ENCODE measurements around the gene VEPH1. TPM values are rescaled to one million over a fixed set of nuclear protein-coding genes. Genes with fewer than 3 reads are reported as not detected.

VEPH1 gene
- total RNA-seq, 1 donor from 2014 or later = not detected

DNA sequence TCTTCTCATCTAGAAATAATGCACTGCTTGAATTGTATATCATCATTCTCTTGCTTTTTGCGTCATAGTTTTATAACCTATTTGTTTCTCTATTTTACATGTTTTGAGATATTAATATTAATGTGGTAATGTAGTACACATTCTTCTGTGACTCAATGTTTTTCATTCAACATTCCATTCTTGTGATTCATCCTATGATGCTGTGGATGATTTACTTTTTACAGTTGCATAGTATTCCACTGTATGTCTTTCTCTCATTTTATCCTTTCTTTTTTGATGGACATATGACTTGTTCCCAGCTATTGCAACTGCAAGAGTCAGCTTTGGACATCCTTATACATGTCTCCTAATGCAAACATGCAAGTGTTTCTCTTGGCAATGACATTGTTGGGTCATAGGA is 20.6 kb upstream of the VEPH1 start:
- intact Hi-C loops (cut with micrococcal nuclease) = no loop called here

DNA sequence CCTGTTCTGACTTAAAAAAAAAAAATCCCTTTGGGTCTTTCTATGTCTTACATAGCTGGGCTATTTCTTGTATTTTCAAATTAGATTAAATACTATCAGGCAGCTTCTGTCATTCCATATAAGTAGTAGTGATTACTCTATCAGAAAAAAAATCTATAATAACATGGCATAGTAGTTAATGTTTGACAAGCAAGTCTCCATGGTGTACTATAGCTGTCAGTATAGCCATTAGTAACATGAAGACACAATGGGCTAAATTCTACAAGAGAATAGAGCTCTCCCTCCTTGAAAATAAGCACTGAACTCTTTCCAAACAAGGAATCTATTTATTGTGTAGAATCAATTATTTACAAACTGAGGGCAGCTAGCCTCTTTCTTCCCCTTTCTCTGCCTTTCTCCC is 19.4 kb upstream of the VEPH1 start:
- intact Hi-C loops (cut with micrococcal nuclease) = no loop called here

GRCh38 chr3:157520485-157521150 is 17.4 kb upstream of the VEPH1 start:
- intact Hi-C loops (cut with micrococcal nuclease) = no loop called here

- intact Hi-C loops (cut with micrococcal nuclease) = no loop called here
Observed at GRCh38 chr3:157518881-157519280, 15.7 kb upstream of the VEPH1 start.

DNA sequence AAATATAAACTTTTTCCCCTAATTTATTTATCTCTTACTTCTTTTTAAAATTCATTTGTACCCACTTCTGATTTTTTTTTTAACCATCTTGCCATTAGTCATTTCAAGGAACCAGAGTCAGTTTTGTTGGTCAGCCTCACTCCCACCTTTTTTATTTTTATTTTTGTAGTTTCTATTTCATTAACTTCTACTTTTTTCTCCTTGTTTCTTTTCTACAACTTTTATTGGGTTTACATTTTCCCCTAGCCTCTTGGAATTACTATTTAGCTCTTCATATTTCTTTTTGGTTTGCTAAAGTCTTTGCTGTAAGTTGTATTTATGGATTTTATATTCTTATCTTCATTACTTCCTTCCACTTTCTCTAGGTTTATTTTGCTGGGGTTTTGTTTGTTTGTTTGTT is 13.7 kb upstream of the VEPH1 start:
- intact Hi-C loops (cut with micrococcal nuclease) = no loop called here

GRCh38 chr3:157515398-157515797 is 12.2 kb upstream of the VEPH1 start:
- intact Hi-C loops (cut with micrococcal nuclease) = no loop called here

GRCh38 chr3:157514371-157514895 is 11.2 kb upstream of the VEPH1 start:
- intact Hi-C loops (cut with micrococcal nuclease) = no loop called here

GRCh38 chr3:157513585-157513984 is 10.4 kb upstream of the VEPH1 start:
- intact Hi-C loops (cut with micrococcal nuclease) = no loop called here

GRCh38 chr3:157512534-157512933 is 9.3 kb upstream of the VEPH1 start:
- intact Hi-C loops (cut with micrococcal nuclease) = no loop called here

DNA sequence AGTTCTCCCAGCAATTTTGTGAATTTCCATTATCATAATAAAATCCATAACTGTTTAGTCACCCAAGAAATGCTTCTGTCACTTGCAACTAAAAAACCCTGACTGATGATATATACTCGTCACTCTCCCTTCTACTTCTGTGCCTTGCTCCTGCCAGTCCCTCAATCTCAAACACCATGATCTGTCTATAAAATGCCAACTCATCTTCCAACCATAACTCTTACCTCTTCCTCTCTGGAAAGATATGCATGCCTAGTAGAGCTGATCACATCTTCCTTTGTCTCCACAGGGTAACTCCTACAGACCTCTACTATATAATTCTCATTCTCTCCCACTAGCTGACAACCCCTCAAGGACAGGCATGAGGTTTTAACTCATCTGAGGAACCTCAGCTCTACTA is 5.2 kb upstream of the VEPH1 start:
- intact Hi-C loops (cut with micrococcal nuclease) = no loop called here

GRCh38 chr3:157501863-157502262 is 1.4 kb downstream of the VEPH1 start:
- intact Hi-C loops (cut with micrococcal nuclease) = no loop called here

GRCh38 chr3:157500232-157500631 is 3.0 kb downstream of the VEPH1 start:
- intact Hi-C loops (cut with micrococcal nuclease) = no loop called here

- intact Hi-C loops (cut with micrococcal nuclease) = no loop called here
Observed at GRCh38 chr3:157499342-157499963, 3.8 kb downstream of the VEPH1 start.

GRCh38 chr3:157498371-157498770 is 4.8 kb downstream of the VEPH1 start:
- intact Hi-C loops (cut with micrococcal nuclease) = no loop called here

- intact Hi-C loops (cut with micrococcal nuclease) = no loop called here
Observed at GRCh38 chr3:157495846-157496245, 7.4 kb downstream of the VEPH1 start.

- intact Hi-C loops (cut with micrococcal nuclease) = no loop called here
Observed at GRCh38 chr3:157494581-157495281, 8.5 kb downstream of the VEPH1 start.

DNA sequence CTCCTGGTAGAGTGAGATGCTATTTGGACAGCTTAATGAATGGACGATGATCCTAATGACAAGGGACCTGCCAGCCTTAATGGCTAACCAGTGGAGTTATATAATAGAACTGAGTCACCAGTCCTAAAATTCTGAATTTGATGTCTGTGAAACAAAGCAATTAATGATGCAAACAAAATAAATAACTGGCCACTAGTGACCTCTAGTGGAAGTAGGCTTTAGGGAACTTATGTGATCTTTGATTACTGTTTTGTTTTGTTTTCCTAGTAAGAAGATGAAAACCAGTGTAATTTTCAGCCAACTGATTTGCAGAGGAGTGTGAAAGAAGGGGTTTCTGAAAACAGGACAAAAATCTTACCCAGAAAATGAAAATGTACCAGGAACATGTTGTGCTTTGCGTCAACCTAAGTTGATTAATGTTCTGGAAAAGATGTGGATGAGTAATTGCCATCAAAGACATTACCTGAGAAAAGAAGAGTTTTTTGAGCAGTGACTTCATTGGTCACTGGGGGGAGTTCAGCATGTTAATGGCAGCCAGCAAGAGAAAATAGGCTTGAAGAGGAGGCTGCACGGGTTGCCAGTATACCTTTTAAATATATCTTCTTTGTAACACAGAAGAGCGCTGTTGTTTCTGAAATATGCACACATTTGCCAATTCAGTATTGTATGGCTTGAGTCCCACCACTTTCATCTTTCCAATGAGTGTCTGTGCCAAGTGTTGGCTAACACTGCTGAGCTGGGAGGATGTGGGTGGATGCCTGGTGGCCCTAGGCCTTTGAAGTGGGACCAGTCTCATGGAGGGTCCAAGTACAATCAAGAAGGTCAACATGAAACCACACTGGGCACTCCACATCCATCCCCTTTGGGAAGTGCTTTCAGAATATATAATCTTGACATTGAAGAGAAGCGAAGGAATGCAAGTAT is 9.3 kb downstream of the VEPH1 start:
- intact Hi-C loops (cut with micrococcal nuclease) = loop anchor here (2.0 kb wide), 1 partner anchor 289 kb away; no protein-coding TSS in a partner anchor

GRCh38 chr3:157491136-157491535 is 12.1 kb downstream of the VEPH1 start:
- intact Hi-C loops (cut with micrococcal nuclease) = no loop called here

- intact Hi-C loops (cut with micrococcal nuclease) = no loop called here
Observed at GRCh38 chr3:157488144-157488543, 15.1 kb downstream of the VEPH1 start.

DNA sequence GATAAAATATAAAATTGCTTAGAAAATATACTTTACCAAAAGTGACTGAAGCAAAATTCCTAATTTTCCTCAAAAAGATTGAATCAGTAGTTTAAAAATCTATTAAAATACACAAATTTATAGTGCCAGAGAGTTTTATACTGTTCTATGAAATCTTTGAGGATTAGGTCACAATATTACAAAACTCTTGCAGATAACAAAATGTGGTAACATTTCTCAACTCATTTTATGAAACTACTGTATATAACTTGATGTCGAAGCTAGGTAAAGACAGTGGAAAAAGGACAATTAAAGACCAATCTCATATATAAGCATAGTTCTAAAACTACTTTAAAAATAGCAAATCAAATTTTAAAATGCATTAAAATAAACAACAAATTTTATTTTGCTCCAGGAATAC is 15.9 kb downstream of the VEPH1 start:
- intact Hi-C loops (cut with micrococcal nuclease) = no loop called here

Measured in T-helper 2 cell treated with Interferon-gamma antibody and Interleukin-4, amounts not matched to agents 100 ng/mL and 5 ng/mL, for 36 hours (primary cell).